Effector memory CD8-positive, alpha-beta T cell (primary cell): ENCODE measurements around the gene HIRA.
"Not testable (repeated sequence)": the region's sequence is repeated elsewhere in the genome, so short reads cannot be mapped to it uniquely, and the experiment has no call there.

Experiments
- ATAC-seq: fragments of 150-1000 bp; cut with Tn5 transposase; replicated peaks from 2 replicates; pipeline ENCODE4 v1.10.0; 2021; ENCODE audit warnings: mild to moderate bottlenecking, moderate library complexity
- DNase-seq, 3 experiments: peaks; one replicate each; pipeline ENCODE4 v3.0.0; 2021
- H3K27ac Mint-ChIP-seq, 2 donors: one replicate each; pipeline ENCODE4 v1.8.0; 2022; ENCODE audit warnings: mild to moderate bottlenecking in 2 of 2, mixed read lengths in 2 of 2, moderate library complexity in 2 of 2
- H3K27me3 Mint-ChIP-seq, 2 donors: one replicate each; pipeline ENCODE4 v1.8.0; 2022; ENCODE audit warnings: mixed read lengths in 2 of 2
- H3K36me3 Mint-ChIP-seq: one replicate; pipeline ENCODE4 v1.8.0; 2022; ENCODE audit warnings: mild to moderate bottlenecking, moderate library complexity, mixed read lengths; ENCODE audit not compliant: insufficient read depth
- H3K4me1 Mint-ChIP-seq, 2 donors: one replicate each; pipeline ENCODE4 v1.8.0; 2022; ENCODE audit warnings: low read depth in 2 of 2, mixed read lengths in 2 of 2
- H3K4me3 Mint-ChIP-seq, 2 donors: one replicate each; pipeline ENCODE4 v1.8.0; 2022; ENCODE audit warnings: mild to moderate bottlenecking in 2 of 2, mixed read lengths in 2 of 2, moderate library complexity in 2 of 2
- H3K9me3 Mint-ChIP-seq, 2 donors: one replicate each; pipeline ENCODE4 v1.8.0; 2022; ENCODE audit warnings: mixed read lengths in 2 of 2

HIRA gene

GRCh38 chr22:19307872-19308271 is 123.7 kb downstream of the HIRA start:
- no peak overlapping the region for H3K27ac Mint-ChIP-seq
- no peaks in the 10 kb centered on the region for H3K9me3 Mint-ChIP-seq
- H3K27me3 Mint-ChIP-seq, result no peaks in the 10 kb centered on the region
- no peak overlapping the region for H3K4me3 Mint-ChIP-seq
- ATAC-seq (no peak), DNase-seq (no peak)
- H3K4me1 Mint-ChIP-seq, result no peaks in the 10 kb centered on the region
- no peaks in the 10 kb centered on the region for H3K36me3 Mint-ChIP-seq

- H3K27me3 Mint-ChIP-seq, H3K36me3 Mint-ChIP-seq, H3K4me1 Mint-ChIP-seq, H3K27ac Mint-ChIP-seq, H3K4me3 Mint-ChIP-seq, DNase-seq, H3K9me3 Mint-ChIP-seq, ATAC-seq: not testable (repeated sequence)
Observed at GRCh38 chr22:19306535-19306934, 125.0 kb downstream of the HIRA start.

DNA sequence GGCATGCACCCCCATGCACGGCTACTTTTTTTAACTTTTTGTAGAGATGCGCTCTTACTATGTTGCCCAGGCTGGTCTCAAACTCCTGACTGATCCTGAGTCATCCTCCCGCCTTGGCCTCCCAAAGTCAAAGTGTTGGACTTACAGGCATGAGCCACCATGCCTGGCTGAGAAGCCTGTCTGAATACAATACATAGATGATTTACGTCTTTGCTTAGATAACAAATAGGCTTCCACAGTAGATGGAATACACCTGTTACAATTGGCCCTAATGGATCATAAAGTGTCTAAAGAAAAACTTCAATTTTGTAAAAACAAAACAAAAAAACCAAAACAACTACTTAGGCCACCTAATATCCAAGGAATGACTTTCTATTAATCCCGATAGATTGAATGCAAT is 127.0 kb downstream of the HIRA start:
- Mint-ChIP-seq H3K27ac (no peak overlapping the region), H3K4me3 (no peak overlapping the region), H3K9me3 (no peaks in the 10 kb centered on the region), H3K4me1 (no peaks in the 10 kb centered on the region), H3K36me3 (no peaks in the 10 kb centered on the region), H3K27me3 (no peaks in the 10 kb centered on the region)
- no peak for DNase-seq
- ATAC-seq, result no peak

GRCh38 chr22:19303785-19304184 is 127.7 kb downstream of the HIRA start:
- DNase-seq (no peak), ATAC-seq (no peak)
- Mint-ChIP-seq H3K27ac (no peak overlapping the region), H3K36me3 (no peaks in the 10 kb centered on the region), H3K4me3 (no peak overlapping the region), H3K9me3 (no peaks in the 10 kb centered on the region), H3K4me1 (no peaks in the 10 kb centered on the region), H3K27me3 (no peaks in the 10 kb centered on the region)

GRCh38 chr22:19295733-19296132 is 135.8 kb downstream of the HIRA start:
- peaks cover 11 to 12% of the 10 kb centered on the region in 2 donors for H3K4me1 Mint-ChIP-seq
- no peak overlapping the region for H3K27ac Mint-ChIP-seq
- DNase-seq (no peak), ATAC-seq (no peak)
- no peaks in the 10 kb centered on the region for H3K9me3 Mint-ChIP-seq
- H3K36me3 Mint-ChIP-seq, result peaks cover 2% of the 10 kb centered on the region
- H3K27me3 Mint-ChIP-seq, result peaks cover 8 to 9% of the 10 kb centered on the region in 2 donors
- H3K4me3 Mint-ChIP-seq, result no peak overlapping the region

DNA sequence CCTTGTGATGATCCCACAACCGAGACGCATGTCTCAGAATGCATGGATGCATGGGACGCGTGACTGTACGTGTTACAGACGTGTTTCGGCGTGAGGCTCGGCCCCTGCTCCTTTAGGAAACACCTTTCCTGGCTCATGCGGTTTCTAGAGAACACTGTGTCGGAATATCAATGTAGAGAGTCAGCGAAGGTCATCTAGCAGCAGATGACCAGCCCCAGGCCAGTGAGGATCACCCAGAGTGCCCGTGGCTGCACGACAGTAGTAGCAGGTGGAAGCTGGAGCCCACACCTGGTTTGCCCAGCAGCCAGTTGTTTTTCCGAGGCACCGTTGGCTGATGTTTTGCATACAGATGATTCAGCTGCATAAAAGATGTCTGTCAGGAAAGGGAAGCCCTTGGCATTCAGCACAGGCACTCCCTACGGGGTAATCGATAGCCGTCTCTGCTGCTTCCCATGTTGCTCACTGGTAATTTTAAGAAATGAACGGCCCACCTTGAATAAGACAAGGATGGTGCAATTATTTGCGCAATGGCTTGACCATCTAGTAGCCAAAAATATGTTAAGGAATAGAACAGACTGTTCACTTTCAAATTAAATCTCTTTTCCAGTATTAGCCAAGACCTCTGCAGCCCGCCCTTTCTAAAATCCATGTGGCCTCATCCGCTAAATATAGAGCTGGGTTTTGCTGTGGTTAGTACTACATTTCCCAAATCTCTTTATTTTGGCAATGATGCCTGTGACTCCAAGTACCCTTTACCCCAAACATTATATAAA is 138.9 kb downstream of the HIRA start:
- no peak for ATAC-seq

DNA sequence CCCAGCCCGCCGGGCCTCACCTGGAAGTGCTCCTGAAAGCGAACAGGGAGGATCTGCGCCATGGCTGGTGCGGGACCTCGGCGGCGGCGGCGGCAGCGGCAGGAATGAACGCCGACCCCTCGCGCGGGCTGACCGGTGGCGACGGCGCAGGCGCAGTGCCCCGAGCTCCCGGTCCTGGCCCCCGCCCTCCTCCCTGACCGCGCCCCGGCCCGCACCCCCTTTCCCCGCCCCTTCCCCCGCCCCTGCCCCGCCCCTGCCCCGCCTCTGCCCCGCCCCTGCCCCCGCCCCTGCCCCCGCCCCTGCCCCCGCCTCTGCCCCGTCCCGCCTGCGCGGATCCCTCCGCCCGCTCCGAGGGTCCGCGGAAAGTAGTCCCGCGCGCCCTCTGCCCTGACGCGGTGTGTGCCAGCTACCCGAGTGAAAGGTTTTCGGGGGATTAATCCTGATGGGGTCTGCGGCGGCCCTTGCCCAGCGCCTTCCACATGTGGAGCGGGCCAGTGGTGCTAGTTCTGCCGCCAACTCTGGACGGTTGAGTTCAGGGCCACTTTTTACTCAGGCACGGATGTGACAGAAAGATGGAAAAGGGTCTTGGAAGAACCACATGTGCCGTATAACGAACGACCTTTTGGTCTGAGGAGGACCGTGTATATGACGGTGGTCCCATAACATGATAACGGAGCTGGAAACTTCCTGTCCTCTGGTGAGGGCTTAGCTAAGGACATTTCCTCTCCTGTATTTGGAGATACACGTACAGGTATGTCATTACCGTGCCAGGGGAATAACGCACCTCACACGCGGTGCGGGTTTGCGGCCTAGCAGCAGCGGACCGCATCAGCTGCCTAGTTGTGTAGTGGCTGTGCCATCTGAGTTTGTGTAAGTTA is 139.7 kb downstream of the HIRA start, which contains the start of gene CLTCL1:
CLTCL1 (minus strand) TSS at position 140 of the 878 bp plus-strand sequence; CDS start at position 62, 78 bp downstream.
- H3K36me3 Mint-ChIP-seq, result peaks cover 2% of the 10 kb centered on the region
- H3K27me3 Mint-ChIP-seq, result peaks cover 27 to 37% of the 10 kb centered on the region in 2 donors
- peak within 1 kb of the TSS in 1 of 2 donors; percentile 58 for H3K27ac Mint-ChIP-seq
- ATAC-seq (peak; percentile 69), DNase-seq (peak; percentile 42 to 53 (median 42))
- H3K4me1 Mint-ChIP-seq, result peaks cover 18% of the 10 kb centered on the region in 2 donors
- no peaks in the 10 kb centered on the region for H3K9me3 Mint-ChIP-seq
- peak within 1 kb of the TSS; percentile 84 to 88 for H3K4me3 Mint-ChIP-seq

More for the DNA sequence above, 138.9 kb downstream of the HIRA start:
- DNase-seq, result no peak
- Mint-ChIP-seq H3K36me3 (peaks cover 2% of the 10 kb centered on the region), H3K27me3 (peaks cover 19 to 28% of the 10 kb centered on the region in 2 donors), H3K27ac (no peak overlapping the region), H3K4me3 (peak overlapping the region; percentile 82 to 88), H3K9me3 (no peaks in the 10 kb centered on the region), H3K4me1 (peaks cover 18% of the 10 kb centered on the region in 2 donors)

GRCh38 chr22:19291218-19291579 is 140.3 kb downstream of the HIRA start:
- Mint-ChIP-seq H3K36me3 (peaks cover 2% of the 10 kb centered on the region), H3K27ac (peak overlapping the region in 1 of 2 donors; percentile 58), H3K27me3 (peaks cover 26 to 39% of the 10 kb centered on the region in 2 donors), H3K9me3 (no peaks in the 10 kb centered on the region), H3K4me1 (peaks cover 18% of the 10 kb centered on the region in 2 donors), H3K4me3 (peak overlapping the region; percentile 84 to 88)
- ATAC-seq, result peak; percentile 41
- peak in 2 of 3 experiments; percentile 23 to 25 for DNase-seq

DNA sequence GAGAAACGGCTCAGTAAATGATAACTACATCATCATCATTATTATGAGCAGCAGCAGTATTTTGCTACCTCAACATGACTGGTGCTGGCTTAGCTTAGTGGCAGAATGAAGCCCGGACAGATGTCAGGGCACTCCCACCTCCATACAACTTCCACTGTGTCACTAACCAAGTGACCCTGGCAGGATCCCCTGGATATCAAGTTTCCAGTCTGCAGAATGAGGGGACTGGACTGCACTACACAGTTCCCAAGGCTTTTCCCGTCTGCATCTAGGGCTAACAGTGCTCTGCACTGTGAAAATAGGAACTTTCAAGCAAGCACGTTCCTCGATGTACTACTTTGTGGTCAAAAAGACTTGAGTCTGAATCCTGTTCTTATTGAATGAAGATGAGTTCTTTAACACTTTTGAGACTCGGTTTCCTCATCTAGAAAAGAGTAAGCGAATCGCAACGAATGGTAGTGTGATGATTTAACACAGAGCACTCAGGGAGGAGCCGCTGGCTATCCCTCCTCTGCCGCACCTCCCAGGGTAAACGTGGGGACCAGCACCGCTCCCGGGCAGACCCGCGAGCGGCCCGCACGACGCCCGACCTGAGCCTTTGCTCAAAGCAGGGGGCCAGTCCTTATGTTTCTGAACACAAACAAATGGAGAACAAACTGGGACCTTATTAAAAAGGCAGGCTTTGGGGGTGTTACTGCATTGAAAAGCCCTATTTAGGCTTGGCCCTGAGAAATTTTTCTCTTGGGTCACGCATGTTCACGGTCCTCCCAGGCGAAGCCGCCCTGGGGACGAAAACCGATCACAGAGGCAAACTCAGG is 140.9 kb downstream of the HIRA start:
- peak; percentile 22 for ATAC-seq
- peaks cover 2% of the 10 kb centered on the region for H3K36me3 Mint-ChIP-seq
- peaks cover 18% of the 10 kb centered on the region in 2 donors for H3K4me1 Mint-ChIP-seq
- H3K4me3 Mint-ChIP-seq, result peak overlapping the region; percentile 84 to 88
- peaks cover 23 to 33% of the 10 kb centered on the region in 2 donors for H3K27me3 Mint-ChIP-seq
- H3K9me3 Mint-ChIP-seq, result no peaks in the 10 kb centered on the region
- peak in 2 of 3 experiments; percentile 1 to 18 for DNase-seq
- H3K27ac Mint-ChIP-seq, result peak overlapping the region in 1 of 2 donors; percentile 58

DNA sequence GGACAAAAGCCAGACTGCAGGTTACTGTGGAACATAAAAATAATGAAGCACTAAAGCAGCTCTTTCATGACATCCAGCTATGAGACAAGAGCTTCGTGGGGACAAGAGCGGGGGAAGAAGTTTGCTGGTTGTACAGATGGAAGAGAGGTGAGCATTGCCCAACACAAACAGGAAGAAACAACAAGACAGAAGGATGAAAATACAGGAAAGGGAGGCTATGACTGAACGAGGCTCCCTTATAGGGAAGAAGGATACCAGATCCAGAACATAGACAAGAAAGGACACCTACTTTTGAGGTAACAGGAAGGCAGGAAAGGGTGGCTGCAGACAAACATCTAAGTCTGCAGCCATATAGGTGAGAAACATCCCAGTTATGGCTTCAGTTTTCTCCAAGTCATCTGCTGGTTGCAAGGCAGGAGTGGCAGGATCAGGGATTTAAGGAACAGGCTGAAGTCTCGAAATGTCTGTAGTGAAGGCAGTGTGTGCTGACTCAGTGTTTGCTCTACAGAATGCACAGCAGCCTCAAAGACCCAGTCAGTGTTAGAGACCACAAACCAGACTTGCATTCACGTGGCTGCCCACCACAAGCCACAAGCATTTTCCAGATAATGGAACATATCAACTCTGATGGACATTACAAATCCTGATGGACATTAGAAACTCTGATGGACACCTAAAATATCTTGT is 141.9 kb downstream of the HIRA start:
- peaks cover 23 to 31% of the 10 kb centered on the region in 2 donors for H3K27me3 Mint-ChIP-seq

GRCh38 chr22:19287889-19288288 is 143.6 kb downstream of the HIRA start:
- Mint-ChIP-seq H3K27me3 (peaks cover 23 to 31% of the 10 kb centered on the region in 2 donors), H3K4me3 (no peak overlapping the region), H3K9me3 (no peaks in the 10 kb centered on the region), H3K27ac (no peak overlapping the region), H3K36me3 (peaks cover 2% of the 10 kb centered on the region), H3K4me1 (peaks cover 18% of the 10 kb centered on the region in 2 donors)
- ATAC-seq (no peak), DNase-seq (no peak)

More for the DNA sequence above, 141.9 kb downstream of the HIRA start:
- no peak overlapping the region for H3K27ac Mint-ChIP-seq
- peak; percentile 56 for ATAC-seq
- peaks cover 2% of the 10 kb centered on the region for H3K36me3 Mint-ChIP-seq
- H3K4me3 Mint-ChIP-seq, result peak overlapping the region in 1 of 2 donors; percentile 5
- H3K9me3 Mint-ChIP-seq, result no peaks in the 10 kb centered on the region
- DNase-seq, result peak in 1 of 3 experiments; percentile 4
- peaks cover 18% of the 10 kb centered on the region in 2 donors for H3K4me1 Mint-ChIP-seq

- no peak overlapping the region for H3K4me3 Mint-ChIP-seq
- H3K27me3 Mint-ChIP-seq, result peaks cover 23 to 31% of the 10 kb centered on the region in 2 donors
- peaks cover 2% of the 10 kb centered on the region for H3K36me3 Mint-ChIP-seq
- H3K9me3 Mint-ChIP-seq, result no peaks in the 10 kb centered on the region
- no peak overlapping the region for H3K27ac Mint-ChIP-seq
- peaks cover 13 to 15% of the 10 kb centered on the region in 2 donors for H3K4me1 Mint-ChIP-seq
- DNase-seq, result no peak
- ATAC-seq, result no peak
Observed at GRCh38 chr22:19287076-19287707, 144.3 kb downstream of the HIRA start.
